GM18951 (cell line): ENCODE data around the gene KRT33A.

Experiments
- POLR2A ChIP-seq: IDR thresholded peaks from 4 replicates; pipeline ENCODE4 v1.6.1; 2011; ENCODE audit warnings: mild to moderate bottlenecking; ENCODE audit not compliant: insufficient read length, insufficient read depth; ENCODE audit errors: extremely low read depth
- in situ Hi-C: fragments of 300-500 bp; cut with MboI; formaldehyde crosslinking; loops from one replicate; pipeline ENCODE4 v1.12.0; 2022; ENCODE audit warnings: low sequenced_read_pairs, mixed read lengths, inconsistent platforms; ENCODE audit not compliant: unreplicated experiment

The KRT33A gene

GRCh38 chr17:41332239-41332638 lies 18.4 kb downstream of the KRT33A start:
- no peak for TF ChIP-seq POLR2A
- in situ Hi-C loops, result no loop called here

GRCh38 chr17:41331606-41332005 lies 19.0 kb downstream of the KRT33A start:
- in situ Hi-C loops, result no loop called here
- TF ChIP-seq POLR2A, result no peak

GRCh38 chr17:41329279-41329948 lies 21.2 kb downstream of the KRT33A start:
- in situ Hi-C loops, result no loop called here
- no peak for TF ChIP-seq POLR2A

- in situ Hi-C loops, result no loop called here
Measured at GRCh38 chr17:41328207-41328606, 22.4 kb downstream of the KRT33A start.

GRCh38 chr17:41327411-41328120 lies 23.1 kb downstream of the KRT33A start:
- no peak for TF ChIP-seq POLR2A
- in situ Hi-C loops, result no loop called here

More at GRCh38 chr17:41328207-41328606, 22.4 kb downstream of the KRT33A start:
- TF ChIP-seq POLR2A, result no peak

GRCh38 chr17:41326173-41327145 lies 24.2 kb downstream of the KRT33A start:
- in situ Hi-C loops, result no loop called here
- no peak for TF ChIP-seq POLR2A

- in situ Hi-C loops, result no loop called here
- no peak for TF ChIP-seq POLR2A
Measured at GRCh38 chr17:41325611-41326010, 25.0 kb downstream of the KRT33A start.

- in situ Hi-C loops, result no loop called here
- no peak for TF ChIP-seq POLR2A
Measured at GRCh38 chr17:41325126-41325525, 25.5 kb downstream of the KRT33A start.

- in situ Hi-C loops, result no loop called here
- no peak for TF ChIP-seq POLR2A
Measured at GRCh38 chr17:41324180-41325075, 26.2 kb downstream of the KRT33A start.

- in situ Hi-C loops, result no loop called here
- no peak for TF ChIP-seq POLR2A
Measured at GRCh38 chr17:41322903-41323895, 27.4 kb downstream of the KRT33A start.

GRCh38 chr17:41322094-41322902 lies 28.3 kb downstream of the KRT33A start:
- no peak for TF ChIP-seq POLR2A
- in situ Hi-C loops, result no loop called here

GRCh38 chr17:41318231-41318630 lies 32.4 kb downstream of the KRT33A start:
- TF ChIP-seq POLR2A, result no peak
- in situ Hi-C loops, result no loop called here
